GM18520 (cell line): ENCODE measurements around the gene FOXR2.

Source experiments
- ATAC-seq: cut with Tn5 transposase; IDR thresholded peaks from one replicate; pipeline ENCODE4 v1.9.1; 2021; ENCODE audit not compliant: unreplicated experiment

The FOXR2 gene

GRCh38 chrX:55623100-55623499 is at the start of gene FOXR2:
FOXR2 (plus strand) TSS chrX:55623400; CDS start chrX:55623712, 312 bp downstream.
- ATAC-seq, result no peak

- ATAC-seq, result no peak
Measured at GRCh38 chrX:55579115-55579514, 44.1 kb upstream of the FOXR2 start.

DNA sequence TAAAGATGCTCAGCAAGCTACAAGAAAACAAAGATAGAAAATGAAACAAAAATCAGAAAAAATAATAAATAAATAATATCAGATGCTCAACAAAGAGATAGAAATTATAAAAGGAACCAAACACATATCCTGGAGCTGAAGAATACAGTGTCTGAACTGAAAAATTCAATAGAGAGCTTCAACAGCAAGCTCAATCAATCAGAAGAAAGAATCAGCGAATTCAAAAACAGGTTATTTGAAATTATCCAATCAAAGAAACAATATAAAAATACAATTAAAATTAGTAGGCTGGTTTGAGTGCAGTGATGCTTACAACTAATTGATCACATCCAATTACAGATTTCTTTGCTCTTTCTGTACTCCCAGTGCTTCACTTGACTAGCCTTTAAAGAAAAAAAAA is 40.8 kb upstream of the FOXR2 start:
- ATAC-seq, result no peak

GRCh38 chrX:55593296-55593695 is 29.9 kb upstream of the FOXR2 start:
- ATAC-seq, result no peak

DNA sequence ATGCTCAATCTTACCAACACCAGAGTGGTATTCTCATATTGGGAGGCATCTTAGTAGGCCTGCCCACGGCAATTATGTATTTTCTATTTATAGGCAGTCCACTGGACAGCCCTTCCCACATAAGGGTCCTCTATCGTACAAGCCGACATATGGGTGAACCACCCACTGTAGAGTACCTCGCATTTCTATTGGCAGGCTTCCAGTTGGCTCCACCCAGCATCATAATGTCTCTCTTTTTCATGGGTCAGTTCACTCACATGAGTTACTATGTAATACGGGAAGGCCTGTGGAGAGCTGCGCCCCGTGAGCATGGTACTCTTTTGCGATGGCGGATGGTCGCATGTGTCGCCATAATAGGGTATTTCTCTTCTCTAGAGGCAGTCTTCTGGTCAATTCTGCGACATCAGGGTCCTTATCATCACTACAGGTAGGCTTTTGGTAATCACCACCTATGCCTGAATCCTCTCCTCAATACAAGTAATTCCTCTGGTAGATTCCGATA is 29.4 kb upstream of the FOXR2 start:
- no peak for ATAC-seq

DNA sequence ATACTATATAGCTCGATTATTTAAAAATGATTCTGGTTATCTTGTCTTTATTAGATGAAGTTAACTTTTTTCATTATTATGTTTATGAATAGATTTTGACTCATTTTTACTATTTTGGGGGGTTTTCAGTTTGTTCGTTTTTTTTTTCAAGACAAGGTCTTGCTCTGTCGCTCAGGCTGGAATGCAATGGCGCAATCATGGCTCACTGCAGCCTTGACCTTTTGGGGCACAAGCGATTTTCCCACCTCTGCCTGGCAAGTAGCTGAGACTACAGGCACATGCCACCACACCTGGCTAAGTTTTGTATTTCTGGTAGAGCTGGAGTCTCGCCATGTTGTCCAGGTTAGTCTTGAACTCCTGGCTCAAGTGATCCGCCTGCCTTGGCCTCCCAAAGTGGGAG is 24.9 kb upstream of the FOXR2 start:
- no peak for ATAC-seq

DNA sequence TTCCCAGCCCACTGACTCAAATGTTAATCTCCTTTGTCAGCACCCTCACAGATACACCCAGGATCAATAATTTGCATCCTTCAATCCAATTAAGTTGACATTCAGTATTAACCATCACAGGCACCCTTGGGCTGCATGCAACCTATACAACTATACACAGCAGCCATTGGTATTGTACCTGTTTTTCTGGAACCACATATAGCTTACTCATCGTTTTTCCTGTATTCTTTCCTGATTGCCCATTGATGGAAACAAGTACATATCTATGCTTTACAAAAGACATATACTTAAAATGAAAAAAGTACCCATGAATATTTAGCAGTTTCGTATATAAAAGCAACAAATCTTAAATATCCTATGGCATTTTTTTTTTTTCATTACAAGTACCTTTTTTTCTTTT is 3.7 kb upstream of the FOXR2 start:
- no peak for ATAC-seq

DNA sequence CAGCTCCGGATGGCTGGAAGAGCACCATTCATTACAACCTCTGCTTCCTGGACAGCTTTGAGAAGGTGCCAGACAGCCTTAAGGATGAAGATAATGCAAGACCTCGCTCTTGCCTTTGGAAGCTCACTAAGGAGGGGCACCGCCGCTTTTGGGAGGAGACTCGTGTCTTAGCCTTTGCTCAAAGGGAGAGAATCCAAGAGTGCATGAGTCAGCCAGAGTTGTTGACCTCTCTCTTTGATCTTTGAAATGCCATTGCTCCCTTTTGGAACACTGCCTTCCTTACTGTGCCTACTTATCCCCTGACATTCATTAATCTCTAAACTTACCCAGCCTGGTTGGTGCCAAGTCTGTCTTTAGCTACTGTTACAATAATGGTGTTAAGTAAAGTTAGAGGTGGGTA is 1.2 kb downstream of the FOXR2 start:
- no peak for ATAC-seq

DNA sequence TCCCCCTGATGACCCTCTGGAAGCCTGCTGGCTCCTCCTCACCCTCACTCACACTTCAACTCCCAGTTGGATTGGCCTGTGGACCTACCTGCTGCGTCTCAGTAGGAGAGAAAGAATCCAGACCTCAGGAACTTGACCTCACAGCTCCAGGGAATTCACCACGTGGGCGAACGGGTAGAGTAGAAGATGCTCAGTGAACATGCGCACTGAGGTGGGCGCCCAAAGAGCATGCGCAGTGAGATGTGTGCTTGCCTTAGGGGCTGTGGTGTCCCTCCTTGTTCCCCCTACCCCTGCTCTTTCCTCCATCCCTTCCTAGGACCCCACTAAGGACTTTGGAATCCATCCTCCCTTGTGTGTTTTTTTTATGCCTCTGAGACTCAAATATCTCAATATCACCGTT is 12.9 kb downstream of the FOXR2 start:
- no peak for ATAC-seq

- peak; percentile 58 for ATAC-seq
Measured at GRCh38 chrX:55638933-55639332, 15.7 kb downstream of the FOXR2 start.

GRCh38 chrX:55640854-55641253 is 17.7 kb downstream of the FOXR2 start:
- peak; percentile 73 for ATAC-seq

- ATAC-seq, result peak; percentile 90
Measured at GRCh38 chrX:55648434-55648833, 25.2 kb downstream of the FOXR2 start.

- no peak for ATAC-seq
Measured at GRCh38 chrX:55659931-55660330, 36.7 kb downstream of the FOXR2 start.

- ATAC-seq, result no peak
Measured at GRCh38 chrX:55663584-55663983, 40.4 kb downstream of the FOXR2 start.

GRCh38 chrX:55668084-55668483 is 44.9 kb downstream of the FOXR2 start:
- ATAC-seq, result no peak
